AG09319 (cell line): Measurements from ENCODE around the gene SRSF1.
"Not testable (repeated sequence)": the region's sequence is repeated elsewhere in the genome, so short reads cannot be mapped to it uniquely, and the experiment has no call there.

Experiments
- DNase-seq: peaks from one replicate; pipeline ENCODE4 v3.0.0-alpha.2; 2010; ENCODE audit warnings: low read depth; ENCODE audit errors: extremely low read depth
- TF ChIP-seq, protein P1 (sequence below): IDR thresholded peaks from 2 replicates; pipeline ENCODE4 v1.5.1; 2011; ENCODE audit warnings: low read depth, mild to moderate bottlenecking, inconsistent platforms, low read length, moderate library complexity

SRSF1 gene

DNA sequence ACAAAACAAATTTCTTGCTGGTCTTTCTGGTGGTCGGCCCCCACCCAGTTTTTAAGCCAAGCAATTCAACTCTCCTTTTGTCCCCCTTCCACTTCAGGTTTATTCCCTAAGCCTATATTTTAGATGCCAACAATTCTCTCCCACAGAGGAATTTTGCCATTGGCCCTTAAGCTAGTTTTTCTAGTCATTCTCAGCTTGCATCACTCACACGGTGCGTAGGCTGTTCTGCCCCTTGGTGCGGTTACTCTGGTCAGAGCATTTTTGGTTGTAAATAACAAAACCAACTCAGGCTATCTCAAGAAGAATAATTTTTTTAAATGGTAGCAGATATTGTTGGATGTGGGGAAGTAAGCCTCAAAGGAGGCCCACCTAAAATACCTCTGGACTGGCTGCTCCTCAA, 42.5 kb upstream of the SRSF1 start:
- TF ChIP-seq, protein P1, sequence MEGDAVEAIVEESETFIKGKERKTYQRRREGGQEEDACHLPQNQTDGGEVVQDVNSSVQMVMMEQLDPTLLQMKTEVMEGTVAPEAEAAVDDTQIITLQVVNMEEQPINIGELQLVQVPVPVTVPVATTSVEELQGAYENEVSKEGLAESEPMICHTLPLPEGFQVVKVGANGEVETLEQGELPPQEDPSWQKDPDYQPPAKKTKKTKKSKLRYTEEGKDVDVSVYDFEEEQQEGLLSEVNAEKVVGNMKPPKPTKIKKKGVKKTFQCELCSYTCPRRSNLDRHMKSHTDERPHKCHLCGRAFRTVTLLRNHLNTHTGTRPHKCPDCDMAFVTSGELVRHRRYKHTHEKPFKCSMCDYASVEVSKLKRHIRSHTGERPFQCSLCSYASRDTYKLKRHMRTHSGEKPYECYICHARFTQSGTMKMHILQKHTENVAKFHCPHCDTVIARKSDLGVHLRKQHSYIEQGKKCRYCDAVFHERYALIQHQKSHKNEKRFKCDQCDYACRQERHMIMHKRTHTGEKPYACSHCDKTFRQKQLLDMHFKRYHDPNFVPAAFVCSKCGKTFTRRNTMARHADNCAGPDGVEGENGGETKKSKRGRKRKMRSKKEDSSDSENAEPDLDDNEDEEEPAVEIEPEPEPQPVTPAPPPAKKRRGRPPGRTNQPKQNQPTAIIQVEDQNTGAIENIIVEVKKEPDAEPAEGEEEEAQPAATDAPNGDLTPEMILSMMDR = no peak
- DNase-seq = no peak

DNA sequence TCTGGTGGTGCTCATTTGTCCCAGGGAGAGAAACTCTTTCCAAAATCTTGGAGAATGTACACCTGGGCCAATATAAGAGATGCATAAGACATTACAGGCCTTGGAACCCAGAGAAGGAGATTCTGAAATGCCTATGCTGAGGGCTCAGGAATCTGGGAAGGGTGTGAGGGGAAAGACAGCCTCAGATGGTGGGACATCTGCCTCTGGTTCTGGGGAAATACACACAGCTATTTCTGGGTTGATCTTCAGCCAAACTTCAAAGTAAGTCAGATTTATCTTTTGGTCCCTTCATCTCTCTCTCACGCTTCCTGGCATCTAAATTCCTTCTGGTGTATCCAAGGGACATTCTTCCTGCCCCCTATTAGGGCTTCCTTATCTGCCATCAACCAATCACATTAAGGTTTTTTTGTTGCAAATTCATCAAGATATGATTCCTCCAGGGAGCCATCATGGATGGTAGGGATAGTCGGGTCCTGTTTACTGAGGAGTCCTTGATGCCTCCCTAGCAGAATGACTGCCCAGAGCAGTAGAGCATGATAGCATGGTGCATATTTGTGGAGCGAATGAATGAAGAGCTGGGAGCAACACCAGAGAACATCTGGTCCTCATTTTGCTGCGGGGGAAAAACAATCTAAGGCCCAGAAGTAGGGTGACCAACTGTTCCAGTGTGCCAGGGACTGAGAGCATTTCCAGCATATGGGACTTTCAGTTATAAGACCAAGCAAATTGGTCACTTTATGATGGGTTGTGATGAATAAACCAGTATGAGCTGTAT, 40.5 kb upstream of the SRSF1 start:
- TF ChIP-seq, protein P1 = no peak
- no peak for DNase-seq

DNA sequence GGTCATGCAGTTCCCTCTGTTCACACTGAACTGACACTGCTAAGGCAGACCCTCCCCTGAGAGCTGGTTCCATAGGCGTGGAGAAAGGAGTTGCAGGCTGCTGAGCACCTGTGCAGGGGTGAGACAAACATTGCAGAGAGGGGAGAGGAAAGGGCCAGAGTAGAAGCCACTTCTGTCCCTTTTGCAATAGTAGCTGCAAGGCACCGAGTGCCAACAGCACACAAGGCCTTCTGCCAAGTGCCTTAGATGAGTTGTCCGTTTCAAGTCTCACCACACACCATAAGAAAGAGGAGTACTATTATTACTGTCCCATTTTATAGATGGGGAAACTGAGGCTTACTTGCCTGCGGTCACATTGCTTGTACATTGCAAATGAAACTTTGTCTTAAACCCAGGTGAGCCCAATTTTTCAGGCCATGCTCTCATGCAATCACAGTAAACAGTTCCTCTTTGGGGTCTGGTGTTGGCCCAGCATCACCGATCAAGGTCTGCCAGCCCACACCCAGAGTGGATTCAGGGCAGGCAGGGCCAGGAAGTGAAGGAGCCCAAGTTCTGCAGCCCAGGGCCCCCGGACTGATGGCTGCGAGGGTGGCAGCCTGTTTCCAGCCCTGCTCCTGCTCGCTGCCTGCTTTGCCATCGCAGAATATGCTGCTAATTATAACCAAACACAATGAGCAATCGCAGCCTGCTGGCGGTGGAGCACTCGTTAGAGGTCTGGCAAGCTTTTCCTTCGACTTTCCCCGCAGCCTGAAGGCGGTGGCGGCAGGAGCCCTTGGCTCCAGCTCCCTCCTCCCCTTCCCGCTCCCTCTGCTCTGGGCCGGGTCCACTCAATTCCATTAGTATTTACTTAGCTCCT, 39.4 kb upstream of the SRSF1 start:
- DNase-seq = no peak

DNA sequence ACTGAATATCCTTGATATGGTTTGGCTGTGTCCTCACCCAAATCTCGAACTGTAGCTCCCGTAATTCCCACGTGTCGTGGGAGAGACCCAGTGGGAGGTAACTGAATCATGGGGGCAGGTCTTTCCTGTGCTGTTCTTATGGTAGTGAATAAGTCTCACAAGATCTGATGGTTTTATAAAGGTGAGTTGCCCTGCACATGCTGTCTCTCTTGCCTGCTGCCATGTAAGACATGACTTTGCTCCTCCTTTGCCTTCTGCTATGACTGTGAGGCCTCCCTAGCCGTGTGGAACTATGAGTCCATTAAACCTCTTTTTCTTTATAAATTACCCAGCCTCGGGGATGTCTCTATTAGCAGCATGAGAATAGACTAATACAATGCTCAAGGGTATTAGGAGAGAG, 37.2 kb upstream of the SRSF1 start:
- not testable (repeated sequence) for DNase-seq

More for the DNA sequence above, 39.4 kb upstream of the SRSF1 start:
- TF ChIP-seq, protein P1 = no peak

DNA sequence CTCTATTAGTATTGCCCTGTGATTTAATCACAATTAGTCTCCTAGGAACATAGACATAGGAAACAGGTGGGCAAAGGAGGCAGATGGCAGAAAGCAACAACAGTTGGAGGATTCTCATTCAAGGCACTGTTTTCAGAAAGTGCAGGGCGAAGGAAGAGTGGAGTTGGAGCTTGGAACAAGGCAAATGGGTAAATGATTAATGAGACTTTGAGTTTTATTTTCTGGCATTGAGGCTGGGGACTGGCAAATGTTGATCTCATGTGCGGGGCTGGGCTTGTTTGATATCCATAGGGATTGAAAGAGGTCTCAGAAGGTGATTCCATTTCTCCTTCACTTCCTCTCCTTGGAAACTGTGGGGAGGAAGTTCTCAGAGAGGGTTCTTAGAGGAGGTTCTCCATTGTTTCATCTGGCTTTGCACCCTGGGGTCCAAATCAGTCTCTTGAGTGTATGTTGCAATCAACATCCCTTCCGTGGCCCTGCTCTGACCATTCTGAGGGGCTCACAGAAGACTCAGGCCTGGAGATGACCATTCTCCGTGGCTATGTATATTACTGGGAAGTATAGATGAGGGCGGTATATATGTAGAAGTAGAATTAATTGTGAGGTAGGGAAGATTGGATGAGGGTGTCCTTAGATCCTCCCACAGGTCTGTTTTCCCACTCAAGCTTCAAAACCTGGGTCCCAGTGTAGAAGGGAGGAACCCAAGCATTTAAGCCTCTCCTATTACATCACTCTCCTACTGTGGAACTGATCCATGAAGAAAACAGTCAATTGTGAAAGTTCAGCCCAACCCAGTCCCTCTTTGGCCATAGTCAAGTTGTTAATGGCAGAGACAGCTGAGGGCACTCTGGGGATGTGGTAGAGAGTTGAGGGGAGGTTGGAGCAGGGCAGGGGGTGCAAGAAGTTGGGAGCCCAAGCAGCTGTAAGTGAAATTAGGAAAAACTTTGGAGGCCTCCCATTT, 36.5 kb upstream of the SRSF1 start:
- TF ChIP-seq, protein P1 = no peak
- DNase-seq = no peak

DNA sequence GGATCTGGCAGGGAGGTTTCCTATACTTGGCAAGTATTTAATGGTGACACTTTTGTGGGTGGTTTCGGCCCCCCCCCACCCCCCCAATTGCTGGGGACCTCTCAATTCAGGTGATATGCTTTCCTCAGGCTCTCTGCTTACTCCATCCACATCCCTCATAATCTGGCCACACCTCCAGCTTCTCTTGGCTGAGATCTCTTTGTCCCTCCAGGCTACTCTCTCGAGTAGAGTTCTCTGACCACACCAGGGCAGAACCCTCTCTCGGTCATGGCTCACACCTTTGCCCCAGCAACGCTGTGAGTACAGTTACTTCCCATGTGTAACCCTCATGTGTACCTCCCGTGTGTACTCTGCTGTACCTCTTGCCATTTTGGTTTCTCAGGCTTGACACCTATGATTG, 34.1 kb upstream of the SRSF1 start:
- no peak for DNase-seq

DNA sequence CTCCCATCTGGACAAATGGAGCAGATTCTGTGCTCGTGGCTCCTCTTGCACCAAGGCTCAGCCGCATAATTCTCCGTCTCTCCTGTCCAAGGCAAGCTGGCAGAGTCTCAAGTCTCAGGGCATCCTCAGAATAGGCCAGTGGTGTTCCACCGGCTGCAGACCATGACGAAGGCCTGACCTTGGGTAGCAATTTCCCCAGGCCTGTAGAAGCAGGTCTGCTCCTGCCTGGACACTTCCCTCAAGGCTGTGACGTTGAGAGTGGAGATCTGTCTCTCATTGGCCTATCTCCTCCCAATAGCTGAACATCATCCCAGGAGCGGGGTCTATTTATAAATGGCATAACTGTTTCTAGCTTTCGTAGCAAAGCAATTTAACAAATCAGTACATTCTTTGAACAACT, 33.3 kb upstream of the SRSF1 start:
- TF ChIP-seq, protein P1 = no peak

More for the DNA sequence above, 34.1 kb upstream of the SRSF1 start:
- TF ChIP-seq, protein P1 = no peak

More for the DNA sequence above, 33.3 kb upstream of the SRSF1 start:
- DNase-seq = no peak
